Glutamatergic neuron (in vitro differentiated cells): ENCODE measurements around the gene MYOG. TPM values are rescaled to one million over a fixed set of nuclear protein-coding genes. Genes with fewer than 3 reads are reported as not detected.

Experiments used
- DNase-seq: peaks from one replicate; pipeline ENCODE4 v3.0.0; 2022
- H3K27ac Mint-ChIP-seq: one replicate; pipeline ENCODE4 v1.8.0; 2020; ENCODE audit warnings: mild to moderate bottlenecking, mixed read lengths, inconsistent platforms; ENCODE audit not compliant: unreplicated experiment
- H3K27me3 Mint-ChIP-seq: one replicate; pipeline ENCODE4 v1.8.0; 2020; ENCODE audit warnings: mild to moderate bottlenecking, moderate library complexity, mixed read lengths, inconsistent platforms; ENCODE audit not compliant: unreplicated experiment
- H3K36me3 Mint-ChIP-seq: one replicate; pipeline ENCODE4 v1.8.0; 2020; ENCODE audit warnings: mild to moderate bottlenecking, mixed read lengths, inconsistent platforms; ENCODE audit not compliant: unreplicated experiment
- H3K4me1 Mint-ChIP-seq: one replicate; pipeline ENCODE4 v1.8.0; 2020; ENCODE audit warnings: mild to moderate bottlenecking, low read depth, mixed read lengths, inconsistent platforms; ENCODE audit not compliant: unreplicated experiment
- H3K4me3 Mint-ChIP-seq: one replicate; pipeline ENCODE4 v1.8.0; 2020; ENCODE audit warnings: mild to moderate bottlenecking, mixed read lengths, inconsistent platforms; ENCODE audit not compliant: unreplicated experiment
- H3K9me3 Mint-ChIP-seq: one replicate; pipeline ENCODE4 v1.8.0; 2020; ENCODE audit warnings: mild to moderate bottlenecking, moderate library complexity, mixed read lengths, inconsistent platforms; ENCODE audit not compliant: unreplicated experiment
- CTCF ChIP-seq: fragments of 200-600 bp; sonication (generic); IDR thresholded peaks from one replicate; pipeline ENCODE4 v1.5.0; 2021; ENCODE audit not compliant: partially characterized antibody, unreplicated experiment
- total RNA-seq: library from RNA; stranded (reverse); fragmentation: NEBNext Ultra II Directional; extraction: Animal tissue kit (Norgen Biotek cat#: 25700); gene quantifications from one replicate; pipeline ENCODE4 v1.2.1, GENCODE V29; 2021; ENCODE audit not compliant: unreplicated experiment

MYOG gene
- total RNA-seq, 1 donor from 2014 or later: not detected

DNA sequence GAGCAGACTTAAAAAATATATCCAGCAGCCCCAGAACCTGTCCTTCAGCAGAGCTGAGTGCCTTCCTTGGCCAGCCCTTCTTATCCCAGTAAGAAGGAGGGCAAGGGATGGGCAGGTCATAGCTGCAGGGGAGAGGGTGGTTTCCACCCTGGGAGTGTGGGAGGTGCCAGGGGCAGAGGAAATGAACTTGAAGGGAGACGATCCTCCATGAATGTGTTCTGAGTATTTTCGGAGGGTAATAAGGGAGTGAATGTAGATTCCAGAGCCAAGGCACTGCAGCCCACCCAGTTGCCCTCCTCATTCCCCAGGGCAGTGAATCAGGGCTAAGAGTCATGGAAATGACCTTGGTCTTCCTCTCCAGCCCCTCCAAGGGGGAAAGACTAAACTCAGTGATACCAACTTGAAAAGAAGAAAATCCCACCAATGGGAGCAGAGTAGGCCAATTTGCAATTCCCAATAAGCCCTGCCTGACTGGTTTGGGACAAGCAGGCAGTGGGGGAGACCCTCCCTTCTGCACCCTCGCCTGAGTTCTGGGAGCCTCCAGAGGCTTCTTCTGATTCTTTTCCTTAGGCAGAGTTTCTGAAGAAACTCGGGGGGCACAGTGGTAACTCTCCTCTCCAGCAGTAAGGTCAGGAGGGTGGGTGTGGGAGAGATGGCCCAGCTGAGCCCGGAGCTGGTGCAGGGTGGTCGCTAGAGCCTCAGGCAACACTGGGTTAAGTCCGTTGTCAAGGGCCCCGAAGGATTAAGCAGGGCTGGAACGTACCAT is 4.2 kb downstream of the MYOG start:
- DNase-seq: no peak
- Mint-ChIP-seq H3K36me3 (no peaks in the 10 kb centered on the region), H3K4me1 (peaks cover 11% of the 10 kb centered on the region), H3K27me3 (peaks cover 7% of the 10 kb centered on the region), H3K4me3 (no peak overlapping the region), H3K27ac (no peak overlapping the region), H3K9me3 (no peaks in the 10 kb centered on the region)
- no peak for TF ChIP-seq CTCF

DNA sequence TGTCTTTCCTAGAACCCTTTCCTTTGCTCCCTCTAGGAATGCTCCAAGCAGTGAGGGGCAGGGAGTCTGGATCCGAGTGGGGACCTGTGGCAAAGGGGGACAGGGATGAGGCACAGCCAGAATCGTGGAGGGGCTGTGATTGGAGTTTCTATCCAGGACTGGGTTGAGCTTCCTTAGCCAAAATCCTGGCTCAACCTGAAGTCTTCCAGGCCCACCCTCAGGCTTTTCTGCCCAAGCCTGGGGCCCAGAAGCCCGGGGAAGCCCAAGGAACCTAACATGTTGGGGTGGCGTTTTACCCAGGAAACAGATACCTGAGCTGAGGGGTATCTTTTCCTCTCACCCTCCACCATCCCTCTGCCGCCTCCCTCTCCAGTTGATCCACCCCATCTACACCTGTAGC is 5.4 kb downstream of the MYOG start:
- H3K27me3 Mint-ChIP-seq: peaks cover 9% of the 10 kb centered on the region
- no peak overlapping the region for H3K4me3 Mint-ChIP-seq
- peaks cover 4% of the 10 kb centered on the region for H3K9me3 Mint-ChIP-seq
- H3K27ac Mint-ChIP-seq: no peak overlapping the region
- H3K4me1 Mint-ChIP-seq: peaks cover 8% of the 10 kb centered on the region
- no peak for DNase-seq
- TF ChIP-seq CTCF: no peak
- peaks cover 5% of the 10 kb centered on the region for H3K36me3 Mint-ChIP-seq

DNA sequence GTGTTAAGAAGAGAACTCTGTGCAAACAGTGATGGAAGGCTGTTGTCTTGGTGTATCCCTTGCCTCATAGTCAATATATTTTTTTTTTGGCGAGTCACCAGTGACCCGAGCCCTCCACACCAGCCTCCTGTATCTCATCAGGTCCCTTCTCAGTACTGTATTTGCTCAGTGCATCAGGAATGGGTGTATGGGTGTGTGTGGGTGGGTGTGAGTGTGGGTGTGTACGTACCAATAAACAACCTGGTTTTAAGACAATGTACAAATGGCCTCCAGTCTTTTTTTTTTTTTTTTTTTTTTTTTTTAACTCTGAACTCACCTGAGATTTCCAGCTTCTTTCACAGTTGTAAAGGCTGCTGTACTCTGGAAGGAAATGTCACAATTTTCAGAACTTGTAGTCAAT is 7.3 kb downstream of the MYOG start:
- H3K27me3 Mint-ChIP-seq: peaks cover 16% of the 10 kb centered on the region
- no peak overlapping the region for H3K27ac Mint-ChIP-seq
- no peak for TF ChIP-seq CTCF
- H3K4me3 Mint-ChIP-seq: no peak overlapping the region
- DNase-seq: no peak
- H3K9me3 Mint-ChIP-seq: peaks cover 4% of the 10 kb centered on the region
- peaks cover 7% of the 10 kb centered on the region for H3K36me3 Mint-ChIP-seq
- peaks cover 8% of the 10 kb centered on the region for H3K4me1 Mint-ChIP-seq

GRCh38 chr1:203077956-203078355 is 7.9 kb downstream of the MYOG start:
- H3K9me3 Mint-ChIP-seq: peaks cover 4% of the 10 kb centered on the region
- H3K36me3 Mint-ChIP-seq: peaks cover 12% of the 10 kb centered on the region
- TF ChIP-seq CTCF: no peak
- H3K27me3 Mint-ChIP-seq: peaks cover 19% of the 10 kb centered on the region
- no peak overlapping the region for H3K27ac Mint-ChIP-seq
- DNase-seq: no peak
- H3K4me3 Mint-ChIP-seq: no peak overlapping the region
- H3K4me1 Mint-ChIP-seq: peaks cover 8% of the 10 kb centered on the region

DNA sequence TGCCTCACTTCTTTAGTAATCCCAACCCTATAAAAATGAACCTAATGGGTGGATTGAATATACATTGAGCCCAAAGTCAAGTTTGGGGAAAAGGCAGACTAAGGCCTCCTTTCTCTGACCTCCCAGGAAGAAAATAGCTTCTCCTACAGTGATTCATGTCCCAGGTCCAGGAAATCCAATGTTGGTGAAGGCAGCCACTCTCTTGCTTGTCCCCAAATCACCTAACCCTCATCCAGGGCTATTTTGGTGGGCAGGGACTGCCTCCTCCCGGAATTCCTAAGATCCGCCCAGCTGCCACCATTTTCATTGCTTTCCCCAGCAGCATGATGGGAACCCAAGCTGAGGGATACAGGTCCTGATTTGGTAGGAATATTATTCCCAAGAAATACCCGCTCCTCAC is 8.4 kb downstream of the MYOG start:
- no peak for TF ChIP-seq CTCF
- no peak for DNase-seq
- peaks cover 8% of the 10 kb centered on the region for H3K4me1 Mint-ChIP-seq
- peaks cover 19% of the 10 kb centered on the region for H3K27me3 Mint-ChIP-seq
- peaks cover 17% of the 10 kb centered on the region for H3K36me3 Mint-ChIP-seq
- no peak overlapping the region for H3K27ac Mint-ChIP-seq
- H3K4me3 Mint-ChIP-seq: no peak overlapping the region
- H3K9me3 Mint-ChIP-seq: peaks cover 4% of the 10 kb centered on the region
